Gastrocnemius medialis (tissue), 4 donors: Measurements from ENCODE around the gene PPP1R16B.

Experiments
- POLR2A ChIP-seq, 2 donors: fragments of 450-650 bp; IDR thresholded peaks; one replicate each; pipeline ENCODE4 v1.6.1; 2017; ENCODE audit warnings: antibody characterized with exemption in 2 of 2, mild to moderate bottlenecking in 2 of 2, moderate library complexity in 2 of 2
- TF ChIP-seq, protein P1 (sequence below), 5 experiments: fragments of 450-650 bp in 3 of 5; fragments of 200-600 bp in 2 of 5; sonication (generic) in 2 of 5; IDR thresholded peaks in 4 of 5; conservative IDR thresholded peaks in 1 of 5; 1 replicate in 4 of 5; 2 replicates in 1 of 5; pipeline ENCODE4 v1.5.1; 2016 to 2019; ENCODE audit warnings: antibody characterized with exemption in 5 of 5, mild to moderate bottlenecking in 3 of 5, moderate library complexity in 3 of 5

DNA sequence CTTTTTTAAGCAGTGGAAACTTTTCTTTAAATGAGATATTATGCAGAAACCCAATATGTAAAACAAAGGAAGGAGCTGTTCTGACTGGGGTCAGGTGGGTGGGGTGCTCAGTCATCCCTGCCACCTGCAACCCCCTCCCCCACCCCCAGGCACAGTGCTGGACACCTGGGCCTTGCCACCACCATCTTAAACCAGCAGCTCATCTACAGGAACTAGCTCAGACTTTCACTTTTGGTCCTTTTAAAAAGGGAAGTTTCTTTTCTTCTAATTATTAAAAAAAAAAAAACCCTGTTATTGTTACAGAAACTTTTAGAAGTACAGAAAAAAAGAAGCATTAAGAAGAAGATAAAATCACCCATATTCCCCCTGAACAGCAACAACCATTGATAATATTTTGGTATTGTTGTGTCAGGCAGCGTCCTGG lies 37.1 kb downstream of the PPP1R16B start:
- no peak for TF ChIP-seq POLR2A (IDR thresholded peaks at IDR 0.05)
- TF ChIP-seq, protein P1, sequence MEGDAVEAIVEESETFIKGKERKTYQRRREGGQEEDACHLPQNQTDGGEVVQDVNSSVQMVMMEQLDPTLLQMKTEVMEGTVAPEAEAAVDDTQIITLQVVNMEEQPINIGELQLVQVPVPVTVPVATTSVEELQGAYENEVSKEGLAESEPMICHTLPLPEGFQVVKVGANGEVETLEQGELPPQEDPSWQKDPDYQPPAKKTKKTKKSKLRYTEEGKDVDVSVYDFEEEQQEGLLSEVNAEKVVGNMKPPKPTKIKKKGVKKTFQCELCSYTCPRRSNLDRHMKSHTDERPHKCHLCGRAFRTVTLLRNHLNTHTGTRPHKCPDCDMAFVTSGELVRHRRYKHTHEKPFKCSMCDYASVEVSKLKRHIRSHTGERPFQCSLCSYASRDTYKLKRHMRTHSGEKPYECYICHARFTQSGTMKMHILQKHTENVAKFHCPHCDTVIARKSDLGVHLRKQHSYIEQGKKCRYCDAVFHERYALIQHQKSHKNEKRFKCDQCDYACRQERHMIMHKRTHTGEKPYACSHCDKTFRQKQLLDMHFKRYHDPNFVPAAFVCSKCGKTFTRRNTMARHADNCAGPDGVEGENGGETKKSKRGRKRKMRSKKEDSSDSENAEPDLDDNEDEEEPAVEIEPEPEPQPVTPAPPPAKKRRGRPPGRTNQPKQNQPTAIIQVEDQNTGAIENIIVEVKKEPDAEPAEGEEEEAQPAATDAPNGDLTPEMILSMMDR (IDR thresholded peaks at IDR 0.05 in 4 of 5, conservative IDR thresholded peaks at IDR 0.05 in 1 of 5) = no peak
